ENCODE results near the gene IL10RA.
"Not testable (repeated sequence)": the region's sequence is repeated elsewhere in the genome, so short reads cannot be mapped to it uniquely, and the experiment has no call there.

The IL10RA gene

DNA sequence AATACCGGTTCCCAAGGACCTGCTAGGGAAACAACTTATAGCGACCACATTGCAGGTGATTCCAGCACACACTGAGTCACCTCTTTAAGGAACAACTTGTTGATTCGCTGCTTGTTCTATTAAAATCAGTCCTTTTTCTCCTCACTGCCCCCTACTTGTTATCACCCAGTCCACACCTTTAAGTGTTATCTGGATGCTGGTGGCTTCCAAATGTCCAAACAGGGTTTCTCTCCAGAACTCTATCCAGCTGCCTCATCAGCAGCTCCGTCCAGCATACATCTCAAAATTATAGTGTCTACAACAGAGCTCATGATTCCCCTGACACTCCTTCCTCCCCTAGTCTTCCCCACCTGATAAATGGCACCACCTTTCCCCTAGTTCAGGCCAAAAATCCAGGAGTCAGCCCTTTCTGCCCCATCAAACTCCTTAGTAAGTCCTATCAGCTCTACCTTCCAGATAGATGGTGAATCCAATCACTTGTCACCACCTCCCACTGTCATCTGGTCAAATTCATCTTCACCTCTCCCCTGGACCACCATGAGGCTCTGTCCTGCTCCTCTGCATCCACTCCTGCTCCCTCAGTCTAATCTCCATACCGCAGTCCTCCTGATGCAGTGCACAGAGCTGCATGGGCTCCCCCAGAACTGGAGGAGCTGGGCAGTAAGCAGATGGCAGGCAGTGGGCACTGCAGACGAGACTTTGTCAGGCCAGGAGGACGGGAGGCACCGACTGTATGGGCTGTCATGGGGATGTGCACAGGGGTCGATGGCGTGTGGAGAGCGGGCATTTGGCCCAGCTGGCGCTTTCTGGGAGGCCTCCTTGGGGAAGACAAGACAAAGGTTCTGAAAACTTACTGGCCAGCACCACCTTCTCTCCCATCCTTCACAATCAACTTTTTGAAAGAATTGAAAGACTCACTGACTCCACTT, 19.3 kb downstream of the IL10RA start:
- in situ Hi-C loops (cut with MboI; ENCODE audit: low sequenced_read_pairs) = no loop called here

DNA sequence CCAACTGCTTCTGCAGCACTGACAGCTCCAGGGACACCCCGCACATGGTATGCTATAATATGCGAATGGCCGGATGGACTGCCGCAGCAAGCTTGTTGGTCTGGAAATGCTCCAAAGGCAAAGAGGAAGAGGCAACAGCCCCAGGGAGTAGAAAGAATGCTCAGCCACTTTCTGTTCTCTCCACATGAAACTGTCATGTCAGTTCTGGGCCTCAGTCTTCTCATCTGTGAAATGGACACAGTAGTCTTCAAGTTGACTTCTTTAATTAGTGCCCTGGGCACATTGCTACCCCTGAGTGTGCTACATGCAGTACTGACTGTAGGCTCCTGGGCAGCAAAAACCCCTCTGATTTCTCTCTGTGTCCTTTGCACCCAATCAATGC, 19.9 kb downstream of the IL10RA start:
- in situ Hi-C loops (cut with MboI; ENCODE audit: low sequenced_read_pairs) = no loop called here

GRCh38 chr11:118007040-118007439, 20.8 kb downstream of the IL10RA start:
- in situ Hi-C loops (cut with MboI; ENCODE audit: low sequenced_read_pairs) = no loop called here

DNA sequence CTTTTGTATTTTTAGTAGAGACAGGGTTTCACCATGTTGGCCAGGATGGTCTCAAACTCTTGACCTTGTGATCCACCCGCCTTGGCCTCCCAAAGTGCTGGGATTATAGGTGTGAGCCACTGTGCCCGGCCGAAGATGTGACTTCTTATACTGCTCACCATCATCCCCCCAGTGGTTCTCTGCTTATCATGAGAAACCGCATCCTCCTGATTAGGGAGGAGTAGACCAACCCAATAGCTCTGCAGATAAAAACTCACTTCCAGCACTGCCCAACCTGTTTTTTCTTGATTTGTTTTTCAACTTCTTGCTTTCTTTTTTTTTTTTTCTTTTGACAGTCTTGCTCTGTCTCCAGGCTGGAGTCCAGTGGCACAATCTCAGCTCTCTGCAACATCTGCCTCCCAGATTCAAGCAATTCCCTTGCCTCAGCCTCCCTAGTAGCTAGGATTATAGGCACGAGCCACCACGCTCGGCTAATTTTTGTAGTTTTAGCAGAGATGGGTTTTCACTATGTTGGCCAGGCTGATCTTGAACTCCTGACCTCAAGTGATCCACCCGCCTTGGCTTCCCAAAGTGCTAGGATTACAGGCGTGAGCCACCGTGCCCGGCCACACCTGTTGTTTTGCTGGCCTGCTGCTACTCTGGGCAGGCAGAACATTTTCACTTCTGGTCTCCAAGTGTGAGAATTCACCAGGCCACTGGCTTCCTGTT, 21.5 kb downstream of the IL10RA start:
- in situ Hi-C loops (cut with MboI; ENCODE audit: low sequenced_read_pairs) = not testable (repeated sequence)

- in situ Hi-C loops (cut with MboI; ENCODE audit: low sequenced_read_pairs) = no loop called here
Observed at GRCh38 chr11:118008271-118008911, 22.2 kb downstream of the IL10RA start.

DNA sequence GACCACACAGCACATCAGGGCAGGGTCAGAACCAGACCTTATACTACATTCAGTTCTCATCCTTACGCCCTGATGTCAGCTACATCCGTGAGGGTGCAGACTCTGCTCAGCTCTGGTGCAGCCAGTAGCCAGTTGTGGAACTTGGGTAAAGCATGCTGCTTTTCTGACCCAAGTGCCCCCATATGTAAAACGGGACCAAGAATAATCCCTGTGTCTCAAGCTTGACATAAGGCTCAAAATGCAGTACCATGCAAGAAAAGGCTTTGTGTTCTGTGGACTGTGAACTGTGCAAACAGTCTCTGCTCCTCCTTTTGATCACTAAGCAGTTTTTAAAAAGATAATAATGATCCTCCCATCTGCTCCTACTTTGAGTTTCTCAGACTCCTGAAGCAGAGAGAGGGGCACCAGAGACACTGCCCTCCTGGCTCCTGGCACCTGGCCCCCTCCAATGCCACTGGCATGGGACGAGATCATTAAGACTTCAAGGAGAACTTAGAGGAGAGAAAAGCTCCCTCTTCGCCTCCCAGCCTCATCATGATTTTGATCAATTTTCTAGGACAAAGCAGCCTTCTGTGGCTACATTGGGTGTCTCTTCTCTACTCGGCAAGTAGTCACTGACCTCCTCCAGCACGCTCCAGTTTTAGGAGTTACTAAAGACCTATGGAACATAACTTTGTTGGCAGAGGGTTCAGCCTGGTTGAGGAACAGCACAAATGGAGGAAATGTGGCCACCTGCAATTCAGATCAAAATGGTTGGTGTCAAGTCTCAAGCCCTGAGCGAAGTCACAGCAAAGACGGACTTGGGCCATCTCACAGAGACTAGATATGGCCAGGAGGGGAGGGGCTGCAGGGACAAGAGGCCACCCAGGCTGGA, 23.9 kb downstream of the IL10RA start:
- in situ Hi-C loops (cut with MboI; ENCODE audit: low sequenced_read_pairs) = no loop called here

DNA sequence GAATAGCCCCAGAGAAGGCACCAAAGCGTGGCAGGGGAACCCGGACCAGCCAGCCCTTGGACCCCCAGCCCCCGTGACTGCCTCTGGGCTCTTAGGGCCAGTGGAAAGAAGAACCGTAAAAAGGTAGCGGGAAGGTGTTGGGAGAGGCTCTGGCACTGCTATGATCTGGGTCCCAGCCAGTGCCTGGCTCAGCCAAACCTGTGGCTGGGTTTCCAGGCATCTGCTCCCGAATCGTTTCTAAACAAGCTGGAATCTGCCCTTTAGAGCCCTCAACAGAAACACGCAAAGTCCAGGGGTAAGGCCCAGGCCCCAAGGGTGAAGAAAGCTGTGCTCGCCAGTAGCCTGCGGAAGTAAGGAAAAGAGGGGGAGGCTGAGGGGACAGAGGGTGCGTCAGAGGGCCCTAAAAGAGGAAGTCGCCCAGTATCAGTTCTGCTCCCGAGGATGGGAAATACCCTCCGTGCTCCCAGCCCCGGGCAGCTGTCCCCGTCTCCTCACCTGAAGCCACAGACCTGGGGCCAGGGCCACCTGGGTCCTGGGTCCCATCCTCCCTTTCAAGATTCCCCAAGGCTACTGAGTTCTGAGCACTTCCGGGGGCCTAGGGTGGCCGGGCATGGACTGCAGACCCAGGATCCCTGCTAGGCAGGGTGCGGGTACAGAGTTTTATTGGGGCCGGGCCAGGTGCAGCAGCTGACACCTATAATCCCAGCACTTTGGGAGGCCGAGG, 24.7 kb downstream of the IL10RA start:
- in situ Hi-C loops (cut with MboI; ENCODE audit: low sequenced_read_pairs) = no loop called here

DNA sequence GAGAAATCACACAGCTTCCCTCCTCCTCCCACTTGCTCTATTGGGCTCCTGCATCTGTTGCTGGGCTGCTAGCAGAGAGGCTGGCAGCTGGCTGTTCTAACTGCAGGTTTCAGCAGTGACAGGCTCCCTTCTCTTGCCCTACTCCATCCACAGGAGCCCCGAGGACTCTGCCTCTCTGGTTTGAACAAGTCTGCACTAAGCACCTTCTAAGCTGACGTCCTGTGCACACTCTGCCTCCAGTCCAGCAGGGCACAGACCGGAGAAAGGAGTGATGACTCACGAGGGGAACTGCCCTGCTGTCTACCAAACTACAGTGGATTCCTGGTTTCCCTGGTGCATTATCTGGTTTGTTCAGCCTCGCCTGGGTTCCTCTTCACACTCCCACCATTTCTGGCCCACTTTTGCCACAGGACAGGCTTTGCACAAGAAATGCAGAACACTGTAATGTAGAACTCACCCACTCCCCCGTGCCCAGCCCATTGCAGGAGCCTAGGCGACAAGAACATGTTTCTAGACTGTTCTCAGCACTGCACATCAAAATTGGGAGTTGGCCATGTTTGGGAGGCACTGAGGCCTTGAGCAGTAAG, 26.0 kb downstream of the IL10RA start:
- in situ Hi-C loops (cut with MboI; ENCODE audit: low sequenced_read_pairs) = no loop called here

GRCh38 chr11:118014022-118014421, 27.8 kb downstream of the IL10RA start:
- in situ Hi-C loops (cut with MboI; ENCODE audit: low sequenced_read_pairs) = no loop called here

GRCh38 chr11:118015385-118015841, 29.2 kb downstream of the IL10RA start:
- in situ Hi-C loops (cut with MboI; ENCODE audit: low sequenced_read_pairs) = no loop called here

- in situ Hi-C loops (cut with MboI; ENCODE audit: low sequenced_read_pairs) = no loop called here
Observed at GRCh38 chr11:118016104-118016503, 29.9 kb downstream of the IL10RA start.

- in situ Hi-C loops (cut with MboI; ENCODE audit: low sequenced_read_pairs) = no loop called here
Observed at GRCh38 chr11:118017111-118017510, 30.9 kb downstream of the IL10RA start.

GRCh38 chr11:118017631-118018315, 31.6 kb downstream of the IL10RA start:
- in situ Hi-C loops (cut with MboI; ENCODE audit: low sequenced_read_pairs) = no loop called here

- in situ Hi-C loops (cut with MboI; ENCODE audit: low sequenced_read_pairs) = no loop called here
Observed at GRCh38 chr11:118018401-118018800, 32.2 kb downstream of the IL10RA start.

GRCh38 chr11:118021146-118021545, 35.0 kb downstream of the IL10RA start:
- in situ Hi-C loops (cut with MboI; ENCODE audit: low sequenced_read_pairs) = no loop called here

DNA sequence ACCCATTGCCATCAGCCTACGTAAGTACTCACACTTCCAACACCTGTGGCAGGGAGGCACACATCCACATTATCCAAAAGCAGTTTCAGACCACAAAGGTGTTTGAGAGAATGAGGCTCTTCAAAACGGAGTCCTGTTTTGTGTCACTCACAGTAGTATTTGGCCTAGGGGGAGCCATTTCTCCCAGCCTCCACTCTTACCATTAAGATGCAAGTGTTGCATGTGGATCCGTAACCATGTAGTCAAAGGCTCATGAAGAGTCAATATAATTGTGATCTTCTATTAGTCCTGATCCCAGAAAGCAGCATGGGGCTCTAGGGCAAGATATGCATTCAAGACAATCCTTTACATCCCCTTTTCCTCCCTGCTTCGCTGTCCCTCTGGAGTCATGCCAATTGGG, 41.5 kb downstream of the IL10RA start:
- in situ Hi-C loops (cut with MboI; ENCODE audit: low sequenced_read_pairs) = no loop called here

- in situ Hi-C loops (cut with MboI; ENCODE audit: low sequenced_read_pairs) = no loop called here
Observed at GRCh38 chr11:118028626-118029025, 42.4 kb downstream of the IL10RA start.

DNA sequence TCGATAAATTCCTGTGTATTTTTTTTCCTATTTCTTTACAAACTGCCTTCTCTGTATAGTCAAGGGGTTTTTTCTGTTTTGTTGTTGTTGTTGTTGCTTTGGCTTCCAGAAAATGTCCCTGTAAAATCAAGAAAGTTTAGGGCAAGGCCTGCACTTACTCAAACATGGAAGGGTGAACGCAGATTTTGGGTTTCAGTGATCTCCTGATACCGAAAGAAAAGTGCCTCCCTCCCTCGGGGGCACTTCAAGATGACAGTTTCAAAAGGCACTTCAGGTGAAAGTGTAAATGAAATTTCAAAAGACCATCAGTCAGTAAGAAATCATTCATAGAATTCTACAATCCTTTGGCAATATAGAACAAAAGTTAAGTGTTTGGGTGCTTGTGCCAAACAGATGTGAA, 47.2 kb downstream of the IL10RA start:
- in situ Hi-C loops (cut with MboI; ENCODE audit: low sequenced_read_pairs) = no loop called here

GRCh38 chr11:118042141-118042540, 55.9 kb downstream of the IL10RA start:
- in situ Hi-C loops (cut with MboI; ENCODE audit: low sequenced_read_pairs) = no loop called here

All from hTERT RPE-1 (cell line).